ENCODE data around the gene HDHD2.

HDHD2 gene

GRCh38 chr18:47143899-47144485 is 6.3 kb downstream of the HDHD2 start:
- DNase-seq: no peak

- no peak for DNase-seq
Observed at GRCh38 chr18:47143153-47143552, 7.1 kb downstream of the HDHD2 start.

GRCh38 chr18:47141289-47141688 is 9.0 kb downstream of the HDHD2 start:
- DNase-seq: no peak

GRCh38 chr18:47121146-47121545 is 29.2 kb downstream of the HDHD2 start:
- DNase-seq: no peak

GRCh38 chr18:47120428-47120827 is 29.9 kb downstream of the HDHD2 start:
- DNase-seq: no peak

- no peak for DNase-seq
Observed at GRCh38 chr18:47118981-47119380, 31.3 kb downstream of the HDHD2 start.

GRCh38 chr18:47115205-47115604 is 35.1 kb downstream of the HDHD2 start:
- DNase-seq: no peak

- no peak for DNase-seq
Observed at GRCh38 chr18:47113796-47114540, 36.3 kb downstream of the HDHD2 start.

GRCh38 chr18:47110492-47111274 is 39.6 kb downstream of the HDHD2 start:
- no peak for DNase-seq

- DNase-seq: no peak
Observed at GRCh38 chr18:47109720-47110119, 40.6 kb downstream of the HDHD2 start.

GRCh38 chr18:47108998-47109405 is 41.3 kb downstream of the HDHD2 start:
- no peak for DNase-seq

GRCh38 chr18:47108373-47108772 is 41.9 kb downstream of the HDHD2 start:
- no peak for DNase-seq

GRCh38 chr18:47100212-47100831 is 50.0 kb downstream of the HDHD2 start:
- peak; percentile 37 for DNase-seq

- no peak for DNase-seq
Observed at GRCh38 chr18:47095810-47096209, 54.5 kb downstream of the HDHD2 start.

- DNase-seq: no peak
Observed at GRCh38 chr18:47087676-47088075, 62.6 kb downstream of the HDHD2 start.

GRCh38 chr18:47081578-47081977 is 68.7 kb downstream of the HDHD2 start:
- no peak for DNase-seq

- no peak for DNase-seq
Observed at GRCh38 chr18:47080872-47081271, 69.4 kb downstream of the HDHD2 start.

GRCh38 chr18:47077111-47077510 is 73.2 kb downstream of the HDHD2 start:
- DNase-seq: no peak

GRCh38 chr18:47075098-47075883 is 75.0 kb downstream of the HDHD2 start:
- DNase-seq: no peak

- no peak for DNase-seq
Observed at GRCh38 chr18:47067648-47068047, 82.7 kb downstream of the HDHD2 start.

- no peak for DNase-seq
Observed at GRCh38 chr18:47063096-47063495, 87.2 kb downstream of the HDHD2 start.

GRCh38 chr18:47062471-47062870 is 87.8 kb downstream of the HDHD2 start:
- no peak for DNase-seq
